Fibroblast of skin of back (primary cell): Measurements from ENCODE around the gene DENND4A.

Source experiments
- DNase-seq: peaks from one replicate; pipeline ENCODE4 v3.0.0-alpha.2; 2013

DENND4A gene

DNA sequence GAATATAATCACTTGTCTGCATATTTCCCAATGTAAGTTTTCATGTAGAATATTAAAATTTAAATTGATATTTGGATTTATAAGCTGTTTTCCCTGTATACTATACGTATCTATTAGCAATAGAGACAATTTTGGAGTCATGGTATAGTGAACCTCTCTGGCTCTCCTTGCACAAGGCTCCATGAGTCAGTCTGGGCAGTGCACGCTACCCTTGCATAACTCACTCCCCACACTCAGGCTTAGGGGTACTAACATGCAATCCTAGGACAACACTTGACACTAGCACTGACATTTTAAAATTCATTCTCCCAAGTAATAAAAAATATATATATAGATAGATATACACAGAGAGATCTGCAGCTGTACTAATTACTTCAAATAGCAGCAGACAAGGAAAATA is 131.2 kb downstream of the DENND4A start:
- DNase-seq: no peak

DNA sequence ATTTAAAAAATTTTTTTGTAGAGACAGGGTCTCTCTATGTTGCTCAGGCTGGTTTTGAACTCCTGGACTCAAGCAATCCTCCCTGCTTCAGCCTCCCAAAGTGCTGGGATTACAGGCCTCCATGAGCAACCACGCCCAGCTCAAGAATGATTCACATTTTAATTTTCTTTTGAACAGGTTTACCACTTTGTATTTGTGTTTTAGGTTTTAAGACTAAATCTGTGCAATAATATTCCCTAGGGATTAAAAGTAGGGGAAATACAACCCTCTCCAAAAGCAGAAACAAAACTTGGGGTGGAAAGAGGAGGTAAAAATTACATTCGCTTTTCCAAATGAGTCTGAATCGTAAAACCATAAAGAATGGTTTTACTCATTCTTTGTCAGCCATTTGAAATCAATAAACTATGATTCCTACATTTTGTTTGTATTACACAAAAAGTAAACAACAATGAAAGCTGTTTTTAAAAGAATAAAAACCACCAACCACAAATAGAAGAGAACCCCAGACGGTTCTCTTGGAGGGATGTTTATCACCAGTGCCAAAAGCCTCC is 132.5 kb downstream of the DENND4A start:
- no peak for DNase-seq

DNA sequence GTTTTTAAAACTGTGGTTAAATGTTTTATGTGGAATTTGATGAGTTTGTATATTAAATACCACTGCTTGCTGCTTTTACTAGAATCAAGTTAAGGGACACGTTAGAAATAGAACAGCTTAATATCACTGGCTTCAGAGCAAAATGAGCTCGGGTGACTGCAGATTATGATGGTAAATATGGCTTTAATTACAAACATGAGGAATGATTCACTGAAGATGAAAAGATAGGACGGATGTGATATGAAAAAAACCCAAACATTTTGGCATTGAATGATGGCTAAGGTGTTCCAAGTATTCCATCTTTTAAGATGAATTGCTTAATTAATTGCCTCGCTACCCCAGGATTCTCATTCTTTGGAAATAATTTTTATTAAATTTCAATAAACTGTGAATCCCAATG is 136.6 kb downstream of the DENND4A start:
- no peak for DNase-seq

DNA sequence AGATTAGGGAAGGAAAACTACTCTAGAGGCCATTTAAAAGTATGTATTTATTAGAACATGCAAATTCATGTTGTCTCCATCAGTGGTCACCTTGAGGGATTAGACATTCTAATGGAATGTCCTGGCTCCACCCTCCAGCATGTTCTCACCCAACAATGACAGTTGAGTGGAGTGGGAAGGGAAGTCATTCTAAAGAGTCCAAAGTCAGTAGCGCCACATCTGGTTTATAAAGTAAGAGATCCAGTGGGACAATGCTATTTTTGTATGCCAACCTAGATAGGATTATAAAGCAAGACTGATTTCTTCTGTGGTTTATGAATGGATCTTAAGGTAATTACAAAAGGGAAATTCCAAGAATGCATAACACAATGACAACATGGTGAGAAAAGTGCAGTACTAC is 137.1 kb downstream of the DENND4A start:
- DNase-seq: peak; percentile 52

DNA sequence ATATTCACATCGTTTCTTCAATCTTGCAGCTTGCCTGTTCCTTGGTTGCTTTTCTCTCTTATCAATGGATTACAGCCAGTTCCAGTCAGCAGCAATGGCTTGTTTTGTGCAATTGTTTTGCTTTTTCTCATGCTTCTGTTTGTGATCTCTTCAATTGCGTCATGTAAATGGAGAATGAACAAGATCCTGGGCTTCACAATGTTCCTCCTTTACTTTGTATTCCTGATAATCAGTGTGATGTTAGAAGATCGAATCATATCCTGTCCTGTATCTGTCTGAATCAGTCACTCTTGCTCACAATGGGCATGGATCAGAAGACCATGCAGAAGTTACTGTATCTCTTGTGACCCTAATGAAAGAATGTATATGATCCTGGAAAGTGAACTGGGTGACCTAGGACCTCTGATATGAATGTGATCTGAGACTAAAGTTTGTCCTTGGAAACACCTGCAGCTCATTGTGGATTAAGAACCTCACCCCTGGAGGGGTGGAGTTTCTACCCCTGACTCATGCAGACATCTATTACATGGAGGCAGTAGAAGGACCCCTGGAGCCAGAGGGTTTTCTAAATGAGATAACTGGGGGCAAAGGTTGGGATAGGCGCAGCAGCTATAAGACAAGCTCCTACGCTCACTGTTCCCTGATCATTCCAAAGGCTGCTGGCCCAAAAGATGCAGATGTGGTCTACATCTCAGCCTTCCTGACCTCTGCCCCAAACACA is 138.1 kb downstream of the DENND4A start:
- DNase-seq: peak; percentile 36

DNA sequence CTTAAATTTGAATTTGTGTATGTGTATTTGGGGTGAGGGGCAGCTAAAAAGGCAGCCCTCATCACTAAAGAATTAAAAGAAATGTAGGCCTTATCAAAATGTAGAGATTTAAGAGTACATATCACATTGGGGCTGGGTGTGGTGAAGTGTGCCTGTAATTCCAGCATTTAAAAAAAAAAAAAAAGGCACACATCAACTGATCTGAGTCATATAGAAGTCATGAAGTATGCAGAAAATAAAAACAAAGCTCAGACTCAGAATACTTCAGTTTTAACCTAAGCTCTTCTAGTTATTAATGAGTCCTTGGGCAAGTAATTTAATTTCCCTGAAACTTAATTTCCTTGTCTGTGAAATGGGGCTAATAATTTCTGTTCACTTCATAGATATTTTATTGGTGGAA is 138.8 kb downstream of the DENND4A start:
- DNase-seq: peak; percentile 65

DNA sequence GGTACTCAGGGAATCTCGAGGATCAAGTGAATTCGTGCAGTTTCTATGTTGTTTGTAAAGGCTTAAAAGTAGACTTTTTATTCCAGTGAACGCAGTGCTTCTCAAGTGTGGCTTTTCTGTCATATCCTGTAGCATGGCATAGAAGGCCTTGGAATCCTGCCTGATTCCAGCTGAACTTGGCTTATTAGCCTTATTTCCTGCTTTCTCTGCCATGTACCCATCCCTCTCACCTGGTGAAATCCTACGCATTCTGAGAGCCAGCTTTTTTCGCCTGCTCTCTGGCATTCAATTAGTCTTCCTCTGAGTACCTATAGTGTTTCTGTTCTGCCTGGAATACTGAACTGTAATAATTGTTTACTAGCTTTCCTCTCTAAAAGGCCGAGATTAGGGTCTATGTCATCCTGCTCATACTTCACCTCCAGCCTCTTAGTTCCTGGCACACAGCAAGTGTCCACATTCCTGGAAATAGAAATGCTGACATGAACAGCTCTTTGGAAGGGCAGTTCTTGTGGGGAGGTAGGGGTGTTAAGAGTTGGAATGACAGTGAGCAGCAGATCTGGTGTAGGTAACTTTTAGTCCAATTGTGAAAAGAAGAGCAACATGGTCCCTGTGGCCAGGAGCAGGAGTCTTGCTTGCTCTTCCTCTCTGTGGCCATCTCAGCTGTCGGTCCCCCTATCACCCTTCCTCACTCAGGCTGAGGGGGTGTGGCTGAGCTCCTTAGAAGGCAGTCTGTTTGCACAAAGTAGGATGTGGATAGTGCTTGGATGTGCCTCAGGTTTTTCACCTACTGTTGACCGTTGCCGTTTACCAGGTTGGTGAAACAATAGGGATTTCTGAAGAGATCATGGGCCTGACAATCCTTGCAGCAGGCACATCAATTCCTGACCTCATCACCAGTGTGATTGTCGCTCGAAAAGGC is 140.0 kb downstream of the DENND4A start:
- no peak for DNase-seq

DNA sequence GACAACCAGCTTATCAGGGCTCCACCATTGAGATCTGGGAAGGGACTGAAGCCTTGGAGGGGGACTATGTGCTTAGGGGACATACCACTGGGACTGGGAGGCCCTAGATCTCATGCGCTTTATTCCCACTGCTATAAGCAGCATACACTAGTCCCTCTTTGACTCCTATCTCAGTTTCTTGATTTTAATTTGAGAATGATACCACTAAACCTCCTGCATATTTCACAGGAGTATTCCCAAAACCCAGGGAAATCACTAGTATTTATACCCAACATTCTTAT is 141.1 kb downstream of the DENND4A start:
- no peak for DNase-seq

DNA sequence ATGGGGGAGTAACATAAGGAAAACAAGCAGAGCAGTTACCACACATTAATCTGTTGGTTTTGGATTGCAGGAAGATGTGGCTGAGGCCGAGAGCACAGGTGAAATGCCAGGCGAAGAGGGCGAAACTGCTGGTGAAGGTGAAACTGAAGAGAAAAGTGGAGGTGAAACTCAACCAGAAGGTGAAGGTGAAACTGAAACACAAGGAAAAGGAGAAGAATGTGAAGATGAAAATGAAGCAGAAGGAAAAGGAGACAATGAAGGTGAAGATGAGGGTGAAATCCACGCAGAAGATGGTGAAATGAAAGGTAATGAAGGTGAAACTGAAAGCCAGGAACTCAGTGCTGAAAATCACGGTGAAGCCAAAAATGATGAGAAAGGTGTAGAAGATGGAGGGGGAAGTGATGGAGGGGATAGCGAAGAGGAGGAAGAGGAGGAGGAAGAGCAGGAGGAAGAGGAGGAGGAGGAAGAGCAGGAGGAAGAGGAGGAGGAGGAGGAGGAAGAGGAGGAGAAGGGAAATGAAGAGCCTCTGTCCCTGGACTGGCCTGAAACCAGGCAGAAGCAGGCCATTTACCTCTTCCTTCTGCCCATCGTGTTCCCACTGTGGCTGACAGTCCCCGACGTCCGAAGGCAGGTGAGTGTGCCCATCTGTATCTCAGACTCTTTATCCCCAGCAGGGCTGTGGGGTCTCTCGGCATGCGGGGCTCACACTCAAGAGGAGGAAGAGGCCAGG is 141.6 kb downstream of the DENND4A start:
- no peak for DNase-seq

DNA sequence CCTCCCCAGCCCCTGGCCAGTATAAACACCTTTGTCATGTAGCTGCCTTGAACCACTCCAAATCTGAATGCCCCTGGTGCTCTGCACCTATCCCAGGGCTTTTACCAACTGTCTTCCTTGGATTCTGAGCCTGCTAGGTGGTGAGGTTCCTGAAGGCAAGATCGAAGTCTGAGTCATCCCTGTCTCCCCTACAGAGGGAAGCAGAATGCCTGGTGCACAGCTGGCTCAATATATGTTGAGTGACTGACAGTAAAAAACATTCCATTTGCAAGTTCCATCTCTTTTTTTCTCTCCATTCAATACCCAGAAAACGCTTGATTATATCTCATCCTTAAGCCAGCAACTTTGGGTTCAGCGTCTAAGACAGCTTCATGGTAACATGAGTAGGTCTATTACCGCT is 145.6 kb downstream of the DENND4A start:
- DNase-seq: peak; percentile 50

DNA sequence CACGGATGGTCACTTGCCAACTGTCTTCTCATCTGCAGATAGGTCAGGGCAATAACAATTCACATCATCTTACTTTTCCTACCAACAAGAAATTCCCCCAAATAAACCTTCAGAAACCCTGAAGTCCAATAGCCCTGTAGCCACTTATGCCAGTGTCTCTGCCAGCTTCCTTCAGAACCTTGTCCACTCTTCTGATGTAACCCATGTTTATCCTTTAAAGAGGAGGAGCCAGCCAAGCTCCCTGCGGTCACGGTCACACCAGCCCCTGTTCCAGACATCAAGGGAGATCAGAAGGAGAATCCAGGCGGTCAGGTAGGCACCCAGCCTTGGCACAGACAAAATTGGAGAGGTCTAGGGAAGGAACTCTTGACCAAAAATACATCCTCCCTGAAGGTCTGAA is 146.7 kb downstream of the DENND4A start:
- no peak for DNase-seq

DNA sequence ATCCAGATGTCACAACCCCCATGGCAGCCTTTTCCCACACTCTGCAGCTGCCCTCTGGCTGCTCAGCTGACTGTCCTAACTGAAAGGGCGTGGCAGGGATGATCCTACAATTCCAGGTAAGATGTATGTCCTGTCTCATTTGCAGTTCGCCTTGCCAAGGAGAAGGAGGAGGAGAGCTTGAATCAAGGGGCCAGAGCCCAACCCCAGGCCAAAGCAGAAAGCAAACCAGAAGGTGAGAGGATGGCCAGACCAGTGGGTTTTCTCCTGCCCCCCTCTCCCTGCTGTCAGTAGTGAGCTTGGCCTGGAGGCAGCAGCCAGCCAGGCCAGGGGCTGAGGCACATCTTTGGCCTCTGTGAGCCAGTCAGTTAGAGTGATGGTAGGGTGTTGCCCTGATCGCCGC is 147.8 kb downstream of the DENND4A start:
- DNase-seq: no peak

DNA sequence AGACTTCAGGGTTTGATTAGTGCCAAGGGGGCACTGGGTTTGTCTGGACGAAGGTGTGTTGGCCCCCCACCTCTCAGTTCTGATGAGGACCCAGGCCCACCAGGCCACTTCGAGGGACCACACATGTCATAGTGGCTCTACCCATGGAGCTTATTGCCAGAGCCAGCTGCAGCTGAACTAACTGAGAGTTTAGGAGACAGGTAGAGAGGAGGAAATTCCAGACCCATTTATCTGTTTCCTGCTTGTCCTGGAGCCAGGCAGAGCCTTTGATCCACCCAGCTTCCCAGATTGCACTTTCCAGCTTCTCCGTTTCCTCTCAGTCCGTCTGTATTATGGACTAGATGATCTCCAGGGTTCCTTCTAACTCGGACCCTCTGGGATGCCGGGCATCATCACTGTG is 149.5 kb downstream of the DENND4A start:
- DNase-seq: no peak

DNA sequence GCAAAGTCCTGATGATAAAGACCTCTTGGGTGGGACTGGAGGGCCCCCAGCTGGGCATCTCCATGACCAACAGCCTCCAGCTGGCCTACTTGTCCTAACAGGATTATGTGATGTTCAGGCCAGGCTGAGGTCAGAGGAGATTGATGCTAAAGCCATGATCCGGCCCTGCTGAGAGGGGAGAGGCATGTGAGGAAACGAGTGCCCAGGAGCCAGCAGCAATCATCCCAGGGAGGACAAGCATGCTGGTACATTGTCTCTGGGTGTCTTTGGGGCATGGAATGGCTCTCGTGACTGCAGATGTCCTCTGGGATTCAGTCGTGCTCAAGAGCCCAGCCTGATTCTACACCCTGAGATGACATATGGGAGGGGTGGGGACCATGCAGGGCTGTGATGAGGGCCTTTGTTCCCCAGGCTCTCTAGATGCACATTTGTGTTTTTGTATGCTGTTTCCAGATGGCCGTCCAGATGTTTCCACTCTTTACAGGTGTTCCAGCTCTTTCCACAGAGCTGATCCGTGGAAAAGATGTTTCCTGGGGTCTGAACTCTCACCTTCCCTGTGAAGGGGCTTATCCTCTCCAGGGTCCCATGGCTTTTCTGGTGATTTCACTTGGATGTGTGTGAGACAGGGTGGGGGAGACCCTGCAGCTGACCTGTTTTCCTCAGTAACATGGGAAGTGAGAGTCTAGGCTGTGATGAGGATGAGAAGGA is 150.2 kb downstream of the DENND4A start:
- no peak for DNase-seq

DNA sequence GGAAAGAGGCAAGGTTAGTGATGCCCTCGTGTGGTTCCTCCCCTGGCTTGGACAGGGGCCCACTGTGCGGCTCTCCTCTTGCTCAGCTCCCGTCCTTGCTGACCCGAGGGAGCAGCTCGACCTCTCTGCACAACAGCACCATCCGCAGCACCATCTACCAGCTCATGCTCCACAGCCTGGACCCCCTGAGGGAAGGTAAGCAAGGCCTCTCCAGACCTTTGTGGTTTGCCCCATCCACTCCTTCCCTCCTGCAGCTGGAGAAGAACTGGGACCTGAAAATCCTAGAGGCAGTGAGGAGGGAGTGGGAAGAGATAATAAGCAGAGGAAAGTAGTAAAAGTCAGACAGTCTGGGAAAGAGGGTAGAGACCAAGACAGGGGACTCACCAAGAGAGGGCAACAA is 152.6 kb downstream of the DENND4A start:
- DNase-seq: no peak

DNA sequence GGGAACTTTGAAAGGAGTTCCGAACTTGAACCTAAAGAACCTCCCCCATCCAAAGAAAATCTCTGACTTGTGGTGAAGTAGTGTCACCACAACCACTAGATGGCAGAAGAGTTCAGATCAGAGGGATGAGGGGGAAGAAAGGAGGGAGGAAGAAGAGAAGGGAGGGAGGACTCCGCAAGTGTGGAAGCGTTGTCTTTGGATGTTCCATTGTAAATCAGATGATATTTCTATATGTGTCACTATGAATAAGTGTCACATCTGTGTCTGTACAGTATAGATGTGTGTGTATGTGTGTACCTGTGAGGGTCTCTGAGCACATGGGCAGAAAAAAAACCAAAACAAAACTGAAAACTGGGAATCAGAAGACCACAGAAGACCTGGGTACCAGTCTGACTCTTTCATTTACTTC is 153.4 kb downstream of the DENND4A start:
- DNase-seq: peak; percentile 82

DNA sequence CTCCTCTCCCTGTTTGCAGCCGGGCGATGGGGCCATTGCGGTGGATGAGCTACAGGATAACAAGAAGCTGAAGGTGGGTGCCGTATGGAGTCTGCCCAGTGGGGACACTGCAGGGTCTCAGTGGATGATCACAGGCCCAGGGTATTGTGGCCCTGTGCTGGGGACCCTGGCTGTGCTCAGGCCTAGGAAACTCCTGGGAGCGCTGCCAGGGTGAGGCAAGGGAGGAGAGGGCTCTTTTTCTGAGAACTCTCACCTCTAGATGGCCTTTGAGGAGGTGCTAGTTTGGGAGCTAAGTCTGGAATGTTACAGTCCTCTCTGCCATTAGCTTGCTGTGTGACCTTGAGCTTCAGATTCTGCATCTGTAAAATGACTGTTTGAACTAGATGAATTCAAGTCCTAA is 154.0 kb downstream of the DENND4A start:
- no peak for DNase-seq

DNA sequence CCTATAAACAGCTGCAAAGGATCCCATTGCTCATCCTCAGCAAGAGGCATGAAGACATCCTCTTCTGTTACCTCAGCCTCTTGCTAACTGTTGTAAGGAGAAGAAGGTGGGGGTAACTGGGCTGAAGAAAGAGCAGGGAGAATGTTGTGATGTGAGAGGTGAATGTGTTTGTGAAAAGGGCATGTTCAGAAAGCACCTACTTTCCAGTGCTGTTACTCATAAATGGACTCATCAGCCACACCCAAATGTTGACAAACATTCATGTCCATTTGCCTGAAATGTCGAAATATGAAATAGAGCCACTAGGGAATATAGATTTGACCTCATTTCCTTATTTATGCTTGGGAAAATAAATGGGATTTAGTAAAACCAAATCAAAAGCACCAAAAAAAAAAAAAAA is 157.7 kb downstream of the DENND4A start:
- DNase-seq: no peak

DNA sequence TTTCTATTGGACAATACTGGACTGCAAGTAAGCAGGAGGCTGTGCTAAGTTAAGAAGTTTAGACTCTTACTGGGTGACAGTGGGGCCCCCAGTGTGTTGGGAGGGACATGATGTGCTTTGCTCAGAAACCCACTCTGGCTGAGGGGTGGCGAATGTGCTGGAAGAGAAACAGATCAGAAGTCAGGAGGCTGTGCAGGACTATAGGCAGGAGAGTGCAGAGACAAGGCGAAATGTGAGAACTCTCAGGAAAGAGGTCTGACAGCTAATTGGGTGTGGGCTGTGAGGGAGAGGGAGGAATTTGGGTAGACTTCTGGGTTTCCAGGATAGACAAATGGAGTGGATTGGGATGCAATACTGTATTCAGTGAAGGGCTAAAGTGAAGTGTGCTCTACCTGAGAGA is 158.3 kb downstream of the DENND4A start:
- no peak for DNase-seq

DNA sequence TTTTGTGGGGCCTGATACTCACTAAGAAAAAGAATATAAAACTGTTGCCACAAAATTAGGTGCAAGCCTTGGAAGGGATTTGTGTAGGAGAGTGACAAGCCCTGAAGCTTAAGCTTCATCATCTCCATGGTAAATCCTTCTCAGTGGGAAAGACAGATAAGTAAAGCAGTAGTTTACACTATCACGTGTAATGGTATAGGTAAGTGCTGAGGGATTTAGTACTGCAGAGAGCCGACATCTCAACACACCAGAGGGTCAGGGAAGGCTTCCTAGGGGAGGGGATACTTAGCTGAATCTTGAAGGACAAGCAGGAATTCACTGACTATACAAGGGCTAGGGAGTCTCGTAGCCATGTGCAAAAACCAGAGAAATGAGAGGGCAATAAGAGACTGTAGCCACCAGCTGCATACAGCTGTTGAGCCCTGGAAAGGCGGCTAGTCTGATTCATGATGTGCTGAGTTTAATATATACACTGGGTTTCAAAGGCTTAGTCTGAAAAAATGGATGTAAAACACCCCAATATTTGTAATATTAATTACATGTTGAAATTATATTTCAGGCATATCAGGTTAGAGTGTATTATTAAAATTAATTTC is 159.2 kb downstream of the DENND4A start:
- no peak for DNase-seq

DNA sequence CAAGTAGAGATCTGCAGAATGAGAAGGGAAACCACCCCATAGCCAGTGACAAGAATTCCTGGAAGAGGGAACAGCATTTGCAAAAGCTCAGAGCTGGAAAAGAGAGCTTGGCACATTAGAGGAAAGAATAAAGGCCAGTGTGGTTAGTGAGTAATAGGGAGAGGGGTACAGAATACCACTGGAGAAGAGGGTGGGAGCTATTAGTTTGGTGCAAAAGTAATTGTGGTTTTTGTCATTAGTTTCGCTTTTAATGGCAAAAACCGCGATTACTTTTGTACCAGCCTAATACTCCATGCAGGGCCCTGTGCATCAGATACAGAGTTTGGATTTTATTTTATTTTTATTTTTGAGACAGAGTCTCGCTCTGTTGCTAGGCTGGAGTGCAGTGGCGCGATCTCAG is 160.6 kb downstream of the DENND4A start:
- no peak for DNase-seq

DNA sequence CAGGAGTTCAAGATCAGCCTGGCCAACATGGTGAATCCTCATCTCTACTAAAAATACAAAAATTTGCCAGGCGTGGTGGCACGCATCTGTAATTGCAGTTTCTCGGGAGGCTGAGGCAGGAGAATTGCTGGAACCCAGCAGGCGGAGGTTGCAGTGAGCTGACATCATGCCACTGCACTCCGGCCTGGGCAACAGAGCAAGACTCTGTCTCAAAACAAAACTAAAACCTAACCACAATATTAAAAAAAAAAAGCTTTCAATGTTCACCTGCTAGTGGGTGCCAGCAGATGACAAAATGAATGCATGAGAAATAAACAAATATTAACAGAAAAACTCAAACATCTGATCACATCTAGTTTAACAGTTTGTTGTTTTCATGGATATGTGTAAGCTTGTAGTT is 161.3 kb downstream of the DENND4A start:
- no peak for DNase-seq
